ENCODE data around the gene PLCH2.
"Not testable (repeated sequence)": the region's sequence is repeated elsewhere in the genome, so short reads cannot be mapped to it uniquely, and the experiment has no call there.

Gene PLCH2

GRCh38 chr1:2549367-2550029 lies 73.4 kb downstream of the PLCH2 start:
- DNase-seq: not testable (repeated sequence)

- DNase-seq: not testable (repeated sequence)
These were observed 74.3 kb downstream of the PLCH2 start for GRCh38 chr1:2550309-2550861.

GRCh38 chr1:2551544-2551943 lies 75.5 kb downstream of the PLCH2 start:
- DNase-seq: not testable (repeated sequence)

- DNase-seq: no peak
These were observed 76.1 kb downstream of the PLCH2 start for GRCh38 chr1:2552189-2552588.

- DNase-seq: not testable (repeated sequence)
These were observed 77.0 kb downstream of the PLCH2 start for GRCh38 chr1:2553076-2553475.

- DNase-seq: no peak
These were observed 78.0 kb downstream of the PLCH2 start for GRCh38 chr1:2553871-2554620.

GRCh38 chr1:2554621-2555387 lies 78.7 kb downstream of the PLCH2 start:
- DNase-seq: peak; percentile 46 to 53

Data from stimulated activated CD4-positive, alpha-beta T cell treated with anti-CD3 and anti-CD28 coated beads, Interleukin-4, amount 100 ng/mL, for 4 hours (primary cell).